ENCODE data around the gene PRF1.

PRF1 gene

DNA sequence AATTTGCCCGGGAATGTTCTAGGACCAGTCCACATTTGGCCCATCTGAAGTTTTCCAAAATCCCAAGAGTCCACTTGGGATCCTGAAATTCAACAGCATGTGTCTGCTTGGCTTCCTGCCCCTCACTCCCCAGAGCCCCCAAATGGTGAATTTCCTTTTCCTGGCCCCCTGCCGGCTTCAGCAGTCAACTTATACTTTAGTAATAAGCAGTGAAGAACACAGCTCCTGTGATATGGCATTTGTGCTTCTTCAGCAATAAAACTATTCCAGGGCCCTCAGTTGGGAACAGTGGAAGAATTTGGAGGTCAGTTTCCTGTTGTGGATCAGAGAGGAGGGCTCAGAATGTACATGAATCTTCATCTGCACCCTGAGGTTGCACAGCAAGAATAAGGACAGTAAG is 51.1 kb downstream of the PRF1 start:
- intact Hi-C loops (cut with DNase I) = loop anchor here (2.0 to 5.0 kb wide), 2 partner anchors 207 to 326 kb away; no protein-coding TSS in a partner anchor
- no peak for DNase-seq

DNA sequence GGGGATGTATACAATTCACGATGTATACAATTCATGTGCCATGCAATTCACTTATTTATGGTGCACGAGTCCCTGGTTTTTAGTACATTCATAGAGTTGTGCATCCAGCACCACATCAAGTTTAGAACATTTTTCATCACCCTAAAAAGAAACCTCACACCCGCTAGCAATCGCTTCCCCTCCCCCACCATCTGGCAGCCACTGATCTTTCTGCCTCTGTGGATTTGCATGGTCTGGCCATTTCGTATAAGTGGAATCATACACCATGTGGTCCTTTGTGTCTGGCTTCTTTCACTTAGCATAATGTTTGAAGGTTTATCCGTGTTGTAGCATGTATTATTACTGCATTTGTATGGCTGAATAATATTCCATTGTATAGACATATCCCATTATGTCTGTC is 52.1 kb downstream of the PRF1 start:
- intact Hi-C loops (cut with DNase I) = loop anchor here (2.0 to 5.0 kb wide), 2 partner anchors 208 to 327 kb away; no protein-coding TSS in a partner anchor
- DNase-seq = no peak

DNA sequence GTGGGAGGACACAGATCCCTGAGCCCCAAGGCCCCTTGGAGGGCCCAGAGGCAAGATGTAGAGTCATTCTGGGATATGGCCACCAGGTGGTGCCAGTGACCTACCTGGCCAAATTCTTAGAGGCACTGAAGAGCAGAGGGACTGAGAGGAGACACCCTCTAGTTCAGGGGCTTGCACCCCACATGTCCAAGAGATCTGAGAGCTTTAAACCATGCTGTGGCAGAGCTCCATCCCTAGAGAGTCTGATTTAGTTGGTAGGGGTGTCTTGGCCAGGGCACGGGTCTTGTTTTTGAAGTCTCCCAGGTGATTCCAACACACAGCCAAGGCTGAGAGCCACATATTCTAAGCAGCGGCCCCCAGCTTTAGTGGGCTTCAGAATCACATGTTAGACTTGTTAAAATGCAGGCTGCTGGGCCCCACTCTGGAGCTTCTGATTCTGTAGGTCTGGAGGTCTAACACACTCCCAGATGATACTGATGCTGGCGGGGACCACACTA is 52.5 kb downstream of the PRF1 start:
- DNase-seq = peak in 41 of 42 donors; percentile 42 to 90 (median 75)
- intact Hi-C loops (cut with DNase I) = loop anchor here (2.0 to 5.0 kb wide), 2 partner anchors 209 to 327 kb away; no protein-coding TSS in a partner anchor

DNA sequence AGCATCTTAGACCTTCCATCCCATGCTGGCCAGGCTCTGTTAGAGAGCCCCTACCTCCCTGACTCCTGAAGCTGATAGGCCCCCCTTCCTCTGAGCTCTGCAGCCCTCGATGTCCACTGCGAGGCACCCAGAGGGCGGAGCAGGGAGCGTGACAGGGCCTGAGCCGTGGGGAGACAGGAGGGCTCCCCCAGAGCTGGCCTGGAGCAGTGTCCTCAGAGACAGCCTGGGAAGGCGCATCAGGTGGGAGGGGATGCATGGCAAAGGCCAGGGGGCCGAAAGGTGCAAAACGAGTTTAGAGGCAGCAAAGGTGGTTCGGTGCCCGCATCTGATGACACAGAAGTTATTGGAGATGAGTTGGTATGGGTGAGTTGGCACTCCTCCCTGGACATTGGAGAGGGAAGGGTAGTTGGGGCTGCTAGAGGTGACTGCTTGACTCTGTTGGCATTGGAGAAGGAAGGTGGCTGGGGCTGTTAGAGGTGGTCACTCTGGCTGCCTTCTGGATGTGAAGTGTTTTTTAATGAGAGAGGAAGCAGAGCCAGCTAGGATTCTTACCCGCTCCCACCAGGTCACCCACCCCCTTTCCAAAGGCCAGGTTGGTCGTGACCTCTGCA is 53.1 kb downstream of the PRF1 start:
- intact Hi-C loops (cut with DNase I) = no loop called here
- DNase-seq = no peak
